Activated CD8-positive, alpha-beta memory T cell treated with anti-CD3 and anti-CD28 coated beads for 36 hours (primary cell): ENCODE results near the gene PDE11A. TPM values are rescaled to one million over a fixed set of nuclear protein-coding genes. Genes with fewer than 3 reads are reported as not detected.

ENCODE experiments used
- CTCF ChIA-PET: fragments of 350-600 bp; sonication (Branson Sonifier 250); formaldehyde crosslinking; loops from one replicate; lab custom pipeline; 2021; ENCODE audit warnings: antibody characterized with exemption; lab: Charles Lee
- POLR2A ChIA-PET: fragments of 350-600 bp; sonication (Branson Sonifier 250); formaldehyde crosslinking; loops from one replicate; lab custom pipeline; 2021; ENCODE audit warnings: antibody characterized with exemption; lab: Charles Lee
- total RNA-seq, 2 experiments: library from RNA; stranded (reverse); gene quantifications; one replicate each; pipeline ENCODE4 v1.2.3, GENCODE V29; 2021

Gene PDE11A
- total RNA-seq, 2 experiments from 2014 or later: not detected

DNA sequence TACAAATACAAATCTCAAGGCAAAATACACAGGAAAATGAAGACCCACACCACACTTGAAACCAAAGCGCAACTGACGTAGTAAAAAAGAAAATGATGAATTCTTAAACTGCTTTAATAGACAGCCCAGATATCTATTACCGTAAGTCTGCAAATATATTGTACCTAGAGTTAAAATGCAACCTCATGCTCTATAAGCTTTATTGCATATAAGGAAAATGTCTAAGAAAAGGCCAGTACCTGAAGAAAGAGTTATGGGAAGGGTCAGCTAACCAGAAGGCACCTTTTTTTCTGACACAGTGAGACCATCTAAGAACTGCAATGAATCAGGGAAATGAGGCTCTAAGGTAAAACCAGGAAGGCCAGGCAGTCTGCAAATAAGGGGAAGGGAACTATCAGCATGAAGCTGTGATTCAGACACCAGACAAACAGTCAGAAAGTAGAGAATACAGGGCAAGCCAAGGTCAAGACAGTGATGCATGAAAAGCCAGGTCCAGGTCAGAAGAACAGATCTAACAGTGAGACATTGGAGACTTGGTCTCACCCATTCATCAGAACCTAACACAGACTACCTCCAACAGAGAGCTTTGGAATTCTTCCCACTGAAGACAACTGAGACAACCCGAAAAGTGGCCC lies 46.9 kb downstream of the PDE11A start:
- CTCF ChIA-PET: no interaction called here
- POLR2A ChIA-PET: no interaction called here

DNA sequence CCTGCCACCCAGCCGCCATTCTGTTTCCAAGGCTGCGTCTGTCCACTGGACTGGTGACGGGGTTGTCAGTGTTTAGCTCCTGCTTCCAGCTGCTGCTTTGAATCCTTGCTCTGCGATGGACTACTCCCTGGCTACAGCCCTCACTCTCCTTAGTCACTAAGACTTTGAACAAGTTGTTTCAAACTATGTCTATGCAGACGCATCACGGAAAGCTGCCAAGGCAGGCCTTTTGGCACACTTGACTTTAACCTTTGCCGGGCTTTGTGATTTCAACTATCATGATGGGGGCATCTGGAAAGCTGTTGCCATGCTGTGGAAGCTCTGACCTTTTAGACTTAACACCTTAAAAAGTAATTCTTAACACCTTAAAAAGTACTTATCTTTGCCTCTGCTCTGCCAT lies 54.4 kb downstream of the PDE11A start:
- ChIA-PET CTCF (no interaction called here), POLR2A (no interaction called here)

DNA sequence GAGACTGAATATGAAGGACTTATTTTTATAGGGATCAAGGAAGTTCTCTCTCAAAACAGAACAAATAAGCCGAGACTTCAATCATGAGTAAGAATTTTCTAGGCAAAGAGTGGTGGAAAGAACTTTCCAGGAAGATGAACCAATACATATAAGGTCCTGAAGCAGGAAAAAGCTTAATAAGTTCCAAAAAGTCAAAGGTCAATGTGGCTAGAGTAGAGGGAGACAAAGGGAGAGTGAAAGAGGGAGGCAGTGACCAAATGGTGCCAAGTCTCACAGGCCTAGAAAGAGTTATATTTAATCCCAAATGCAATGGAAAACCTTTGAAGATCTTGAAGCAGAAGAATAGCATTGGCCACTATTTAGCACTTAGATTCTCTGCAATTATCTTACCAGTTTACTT lies 56.0 kb downstream of the PDE11A start:
- POLR2A ChIA-PET: no interaction called here
- CTCF ChIA-PET: no interaction called here

DNA sequence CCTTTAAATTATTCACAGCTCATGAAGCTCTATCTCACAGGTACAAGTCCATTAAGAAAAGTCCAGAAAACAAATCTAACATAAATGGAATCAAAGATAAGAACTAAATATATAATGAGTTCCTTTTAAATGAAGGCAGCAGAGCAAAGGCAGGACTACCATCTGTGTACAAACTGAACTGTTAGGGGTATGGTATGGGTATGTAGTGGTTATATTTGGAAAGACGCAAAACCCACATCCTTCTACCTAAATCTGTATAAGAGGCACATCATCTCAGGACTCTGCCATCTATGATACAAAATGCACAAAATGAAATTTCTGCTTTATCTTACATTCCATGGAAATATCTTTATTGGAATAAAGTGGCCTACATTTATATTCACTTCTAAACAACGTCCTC lies 59.9 kb downstream of the PDE11A start:
- ChIA-PET CTCF (no interaction called here), POLR2A (no interaction called here)

GRCh38 chr2:178009813-178010212 lies 62.8 kb downstream of the PDE11A start:
- POLR2A ChIA-PET: no interaction called here

GRCh38 chr2:178008636-178009289 lies 63.8 kb downstream of the PDE11A start:
- ChIA-PET CTCF (no interaction called here), POLR2A (no interaction called here)

More at GRCh38 chr2:178009813-178010212, 62.8 kb downstream of the PDE11A start:
- CTCF ChIA-PET: no interaction called here

DNA sequence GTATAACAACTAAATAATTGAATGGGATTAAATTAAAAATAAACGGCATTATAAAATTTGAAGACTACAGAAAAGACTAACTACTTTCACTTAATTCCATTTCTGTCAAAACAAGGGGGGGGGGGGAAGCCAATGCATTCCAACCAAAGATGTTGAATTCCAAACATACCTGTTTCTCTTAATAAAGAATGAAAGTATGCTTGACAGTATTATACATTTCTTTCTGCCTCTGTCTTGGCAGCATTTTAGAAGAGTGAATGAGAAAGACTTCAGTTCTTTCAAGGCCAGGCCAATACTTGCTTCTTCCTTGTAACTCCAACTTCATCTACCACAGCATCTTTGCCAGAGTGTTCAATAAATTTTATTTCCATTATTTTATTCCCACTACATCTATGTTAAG lies 65.9 kb downstream of the PDE11A start:
- CTCF ChIA-PET: no interaction called here
- POLR2A ChIA-PET: no interaction called here

- ChIA-PET CTCF (no interaction called here), POLR2A (interaction anchor here (0.7 kb wide), 1 partner anchor 57 kb away, joined by 3 read pairs; no protein-coding TSS in a partner anchor)
These were observed 66.8 kb downstream of the PDE11A start for GRCh38 chr2:178005756-178006155.

DNA sequence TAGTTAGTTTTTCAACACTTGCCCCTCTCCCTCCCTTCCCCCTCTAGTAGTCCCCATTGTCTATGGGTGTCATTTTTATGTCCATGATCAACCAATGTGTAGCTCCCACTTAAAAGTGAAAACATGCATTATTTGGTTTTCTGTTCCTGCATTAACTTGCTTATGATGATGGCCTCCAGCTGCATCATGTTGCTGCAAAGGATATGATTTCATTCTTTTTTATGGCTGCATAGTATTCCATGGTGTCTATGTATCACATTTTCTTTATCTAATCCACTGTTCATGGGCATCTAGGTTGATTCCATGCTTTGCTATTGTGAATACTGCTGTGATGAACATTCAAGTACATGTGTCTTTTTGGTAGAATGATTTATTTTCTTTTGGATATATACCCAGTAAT lies 70.5 kb downstream of the PDE11A start:
- POLR2A ChIA-PET: no interaction called here
- CTCF ChIA-PET: no interaction called here

GRCh38 chr2:177998996-177999395 lies 73.6 kb downstream of the PDE11A start:
- CTCF ChIA-PET: no interaction called here
- POLR2A ChIA-PET: no interaction called here

DNA sequence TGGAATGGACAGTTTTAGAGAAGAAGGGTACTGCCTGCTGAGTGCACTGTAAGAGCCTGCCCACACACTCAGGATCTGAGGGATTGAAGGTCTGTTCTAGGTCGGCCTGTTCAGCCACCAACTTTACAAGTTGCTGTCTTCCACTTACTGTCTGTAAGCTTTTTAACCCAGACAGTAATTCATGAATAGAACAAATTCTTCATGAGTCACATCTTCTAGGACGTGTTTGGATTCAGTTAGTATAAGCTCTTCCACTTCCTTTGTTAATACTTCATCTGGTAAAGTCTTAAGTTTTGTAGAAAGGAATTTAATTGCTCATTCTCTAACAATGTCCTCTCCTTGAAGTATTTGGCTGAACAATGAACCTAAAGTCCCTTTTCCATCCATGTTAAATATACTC lies 74.6 kb downstream of the PDE11A start:
- POLR2A ChIA-PET: no interaction called here
- CTCF ChIA-PET: no interaction called here

GRCh38 chr2:177992992-177993391 lies 79.6 kb downstream of the PDE11A start:
- CTCF ChIA-PET: no interaction called here
- POLR2A ChIA-PET: no interaction called here

GRCh38 chr2:177989029-177989885 lies 83.3 kb downstream of the PDE11A start:
- CTCF ChIA-PET: no interaction called here
- POLR2A ChIA-PET: no interaction called here

DNA sequence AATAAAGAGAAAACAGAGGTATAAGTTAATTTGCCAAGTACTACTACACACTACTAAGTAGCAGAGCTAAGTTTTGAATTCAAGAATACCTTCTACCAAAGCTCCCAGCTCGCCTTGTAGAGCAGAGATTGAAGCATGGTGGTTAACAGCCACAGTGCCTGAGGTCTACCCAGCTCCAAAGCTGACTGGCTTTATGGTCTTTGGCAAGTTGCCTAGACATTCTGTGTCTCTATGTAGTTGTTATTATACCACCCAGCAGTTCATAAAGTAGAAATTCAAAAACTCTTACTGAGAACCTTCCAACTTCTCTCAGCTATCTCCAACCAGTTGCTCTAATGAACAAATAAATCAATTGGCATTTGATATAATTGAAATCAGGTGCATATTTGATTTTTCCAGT lies 87.8 kb downstream of the PDE11A start:
- ChIA-PET POLR2A (no interaction called here), CTCF (no interaction called here)

GRCh38 chr2:177983183-177983788 lies 89.3 kb downstream of the PDE11A start:
- POLR2A ChIA-PET: no interaction called here
- CTCF ChIA-PET: no interaction called here

DNA sequence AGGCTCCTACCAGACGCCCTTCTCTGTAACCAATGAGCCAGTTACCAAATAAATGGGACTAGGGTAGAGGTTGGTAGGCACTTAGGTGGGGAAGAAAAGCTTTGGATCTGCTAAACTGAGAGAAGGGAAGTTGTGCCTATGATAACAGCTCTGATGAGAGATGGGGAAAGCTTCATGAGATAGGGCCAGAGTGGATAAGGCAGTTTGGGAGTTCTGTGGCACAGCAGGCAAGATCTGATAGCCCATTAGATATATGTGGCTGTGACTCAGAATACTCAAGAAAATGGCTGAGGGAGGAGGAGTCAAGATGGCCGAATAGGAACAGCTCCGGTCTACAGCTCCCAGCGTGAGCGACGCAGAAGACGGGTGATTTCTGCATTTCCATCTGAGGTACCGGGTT lies 99.8 kb downstream of the PDE11A start:
- POLR2A ChIA-PET: no interaction called here
- CTCF ChIA-PET: no interaction called here

GRCh38 chr2:177972123-177972522 lies 100.5 kb downstream of the PDE11A start:
- ChIA-PET POLR2A (no interaction called here), CTCF (no interaction called here)

- ChIA-PET CTCF (no interaction called here), POLR2A (no interaction called here)
These were observed 101.7 kb downstream of the PDE11A start for GRCh38 chr2:177970670-177971454.

GRCh38 chr2:177964892-177965291 lies 107.7 kb downstream of the PDE11A start:
- POLR2A ChIA-PET: no interaction called here
- CTCF ChIA-PET: no interaction called here
